Duodenal mucosa (tissue), 2 donors: ENCODE measurements around the gene COL4A6.

Experiments used
- H3K27ac ChIP-seq: one replicate; pipeline ENCODE4 v1.7.0; 2013; ENCODE audit warnings: low read depth, low read length
- H3K27me3 ChIP-seq, 2 donors: one replicate each; pipeline ENCODE4 v1.7.0; 2013; ENCODE audit warnings: low read length in 2 of 2, control low read depth in 1 of 2; ENCODE audit not compliant: insufficient read depth in 2 of 2, control insufficient read depth in 1 of 2
- H3K36me3 ChIP-seq, 2 donors: one replicate each; pipeline ENCODE4 v1.7.0; 2013; ENCODE audit warnings: low read length in 2 of 2, control low read depth in 1 of 2; ENCODE audit not compliant: insufficient read depth in 2 of 2, control insufficient read depth in 1 of 2
- H3K4me1 ChIP-seq, 2 donors: one replicate each; pipeline ENCODE4 v1.7.0; 2013; ENCODE audit warnings: low read length in 2 of 2, control low read depth in 1 of 2; ENCODE audit not compliant: insufficient read depth in 2 of 2, control insufficient read depth in 1 of 2
- H3K4me3 ChIP-seq, 2 donors: one replicate each; pipeline ENCODE4 v1.7.0; 2013; ENCODE audit warnings: low read length in 2 of 2, low read depth in 1 of 2
- H3K9ac ChIP-seq, 2 donors: one replicate each; pipeline ENCODE4 v1.7.0; 2013; ENCODE audit warnings: low read length in 2 of 2, low read depth in 1 of 2
- H3K9me3 ChIP-seq, 2 donors: one replicate each; pipeline ENCODE4 v1.7.0; 2013; ENCODE audit warnings: low read length in 2 of 2, control low read depth in 1 of 2; ENCODE audit not compliant: control insufficient read depth in 1 of 2

Gene COL4A6

DNA sequence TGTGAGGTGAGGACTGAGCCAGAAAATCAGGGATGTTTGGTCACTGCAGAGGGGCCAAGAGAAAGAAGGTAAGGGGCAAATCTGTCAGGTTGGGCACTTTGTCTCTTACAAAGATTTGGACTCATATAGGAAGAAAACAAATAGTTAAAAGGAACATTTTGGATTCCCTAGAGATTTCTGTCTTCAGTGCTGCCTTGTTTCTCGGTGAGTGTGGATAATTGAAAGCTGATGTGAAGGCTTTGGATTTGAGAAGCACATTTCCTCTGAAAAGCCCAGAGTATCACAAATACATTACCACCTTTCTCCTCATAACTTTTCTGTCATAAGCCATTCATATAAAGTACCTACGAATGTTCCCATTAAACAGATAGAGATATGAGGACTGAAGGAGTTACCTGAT, 239.2 kb downstream of the COL4A6 start:
- no peaks in the 10 kb centered on the region for H3K36me3 ChIP-seq
- no peaks in the 10 kb centered on the region for H3K27me3 ChIP-seq

DNA sequence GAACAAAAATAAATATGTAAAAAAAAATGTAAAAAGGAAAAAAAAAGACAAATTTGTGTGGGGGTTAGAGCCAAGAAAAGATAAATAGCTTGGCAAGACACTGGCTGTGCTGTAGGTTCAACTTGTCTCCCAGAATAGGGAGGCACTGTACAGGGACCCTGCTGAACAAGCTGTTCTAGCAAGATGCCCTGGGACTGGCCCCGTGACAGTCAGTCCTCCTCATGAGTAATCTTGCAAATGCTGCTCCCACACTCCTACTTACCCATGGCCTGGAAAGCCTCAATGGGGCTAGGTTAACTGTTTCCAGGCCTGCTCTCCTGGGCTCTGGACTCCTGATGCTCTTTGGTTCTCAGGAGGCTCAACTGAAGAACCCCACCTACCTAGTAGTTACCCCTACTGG, 239.8 kb downstream of the COL4A6 start:
- Histone ChIP-seq H3K27me3 (no peaks in the 10 kb centered on the region), H3K9ac (no peak overlapping the region), H3K27ac (no peak overlapping the region), H3K9me3 (no peaks in the 10 kb centered on the region), H3K4me1 (no peaks in the 10 kb centered on the region), H3K4me3 (no peak overlapping the region), H3K36me3 (no peaks in the 10 kb centered on the region)

More for the DNA sequence above, 239.2 kb downstream of the COL4A6 start:
- Histone ChIP-seq H3K9me3 (no peaks in the 10 kb centered on the region), H3K4me3 (no peak overlapping the region), H3K9ac (no peak overlapping the region), H3K4me1 (no peaks in the 10 kb centered on the region), H3K27ac (no peak overlapping the region)

DNA sequence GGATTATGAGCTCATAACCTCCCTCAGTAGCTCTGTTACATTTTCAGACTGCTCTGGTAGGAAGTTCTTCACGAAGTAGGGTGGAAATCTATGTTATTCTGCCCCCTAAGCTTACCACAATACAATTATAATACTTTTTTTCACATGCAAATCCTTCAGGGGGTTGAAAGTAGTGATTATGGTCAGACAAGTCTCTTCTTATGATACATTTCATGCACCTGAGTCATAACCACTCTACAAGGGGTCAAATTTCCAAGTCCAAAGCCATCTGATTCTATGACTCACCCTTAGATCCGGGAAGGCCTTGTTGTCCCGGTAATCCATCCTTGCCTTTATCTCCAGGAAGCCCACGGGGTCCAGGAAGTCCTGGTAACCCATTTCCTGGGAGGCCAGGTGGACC, 251.4 kb downstream of the COL4A6 start:
- H3K9ac ChIP-seq: no peak overlapping the region
- H3K9me3 ChIP-seq: no peaks in the 10 kb centered on the region
- H3K27me3 ChIP-seq: no peaks in the 10 kb centered on the region
- no peak overlapping the region for H3K27ac ChIP-seq
- H3K36me3 ChIP-seq: no peaks in the 10 kb centered on the region
- no peak overlapping the region for H3K4me3 ChIP-seq
- no peaks in the 10 kb centered on the region for H3K4me1 ChIP-seq

DNA sequence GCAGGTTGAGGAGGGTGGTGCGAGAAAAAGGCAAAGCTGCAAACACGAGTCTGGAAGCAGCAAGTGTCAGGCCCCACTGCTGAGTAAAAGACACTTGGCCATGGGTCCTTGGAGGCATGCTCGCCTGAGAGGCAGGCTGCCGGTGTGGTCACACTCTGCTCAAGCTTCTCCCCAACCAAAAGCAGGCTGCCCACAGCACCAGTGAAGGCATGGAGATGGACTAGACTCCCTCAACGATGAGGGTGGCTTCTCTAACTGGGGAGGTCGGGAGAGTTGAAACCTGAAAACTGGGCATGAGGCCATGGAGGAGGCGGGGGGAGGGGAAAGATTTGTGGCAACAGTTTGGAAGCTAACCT, 260.1 kb downstream of the COL4A6 start:
- H3K4me3 ChIP-seq: no peak overlapping the region
- H3K9ac ChIP-seq: no peak overlapping the region
- no peaks in the 10 kb centered on the region for H3K27me3 ChIP-seq
- no peak overlapping the region for H3K27ac ChIP-seq
- no peaks in the 10 kb centered on the region for H3K9me3 ChIP-seq
- no peaks in the 10 kb centered on the region for H3K4me1 ChIP-seq
- H3K36me3 ChIP-seq: no peaks in the 10 kb centered on the region

DNA sequence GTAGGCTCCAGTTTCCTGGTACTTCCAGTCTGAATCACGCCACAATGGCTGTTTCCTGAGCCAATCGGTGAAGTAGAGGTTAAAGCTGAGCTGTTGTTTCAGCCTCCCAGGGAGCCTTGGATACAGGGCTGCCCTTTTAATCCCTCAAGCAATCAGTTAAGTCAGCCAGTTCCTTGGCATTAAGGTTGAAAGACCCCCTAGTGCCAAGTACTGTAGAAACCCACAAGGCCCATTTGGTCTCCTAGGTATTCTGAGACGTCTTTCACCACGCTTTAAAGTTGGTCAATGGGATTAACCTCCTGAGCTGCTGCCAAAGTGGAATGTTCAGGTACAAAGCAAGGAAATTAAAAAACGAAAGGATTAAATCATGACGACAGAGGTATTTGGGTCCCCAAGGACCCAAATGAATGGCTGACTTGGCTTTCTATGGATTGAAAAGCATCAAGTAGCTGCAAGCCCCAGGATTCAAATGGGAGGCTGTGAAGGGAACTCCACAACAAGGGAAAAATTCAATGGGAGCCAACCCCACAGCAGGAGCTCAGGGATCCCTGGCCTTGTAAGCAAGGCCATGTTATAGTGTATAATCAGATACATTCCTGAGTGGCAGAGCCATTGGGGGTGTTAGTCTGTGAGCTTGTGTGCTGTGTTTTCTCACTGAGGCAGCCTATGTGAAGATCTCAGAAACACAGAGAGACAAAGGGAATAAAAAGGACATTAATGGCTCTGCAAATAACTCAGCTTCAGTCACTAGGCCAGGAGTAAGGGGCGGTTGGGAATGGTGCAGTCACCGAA, 260.7 kb downstream of the COL4A6 start:
- Histone ChIP-seq H3K9me3 (no peaks in the 10 kb centered on the region), H3K27me3 (no peaks in the 10 kb centered on the region), H3K4me1 (no peaks in the 10 kb centered on the region), H3K9ac (no peak overlapping the region), H3K4me3 (no peak overlapping the region), H3K27ac (no peak overlapping the region), H3K36me3 (no peaks in the 10 kb centered on the region)

DNA sequence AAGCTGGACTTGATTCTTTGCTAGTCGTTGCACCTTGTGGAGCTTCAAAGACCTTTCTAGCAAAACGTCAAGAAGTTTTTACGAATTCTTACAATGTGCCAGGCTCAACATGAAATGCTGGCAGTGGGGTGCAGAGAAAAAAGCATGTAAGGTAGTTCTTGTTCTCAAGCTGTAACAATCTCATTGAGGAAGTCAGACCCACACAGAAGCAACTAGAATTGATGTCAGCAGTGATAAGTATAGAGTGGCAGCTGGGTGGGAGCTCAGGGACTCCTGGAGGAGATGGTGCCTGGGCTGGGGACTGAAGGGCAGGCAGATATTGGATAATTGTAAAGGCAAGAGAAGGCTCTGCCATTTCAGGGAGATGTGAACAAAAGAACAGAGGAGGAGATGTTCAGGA, 264.3 kb downstream of the COL4A6 start:
- no peaks in the 10 kb centered on the region for H3K36me3 ChIP-seq
- no peaks in the 10 kb centered on the region for H3K27me3 ChIP-seq
- no peak overlapping the region for H3K27ac ChIP-seq
- no peaks in the 10 kb centered on the region for H3K9me3 ChIP-seq
- no peak overlapping the region for H3K4me3 ChIP-seq
- no peaks in the 10 kb centered on the region for H3K4me1 ChIP-seq
- no peak overlapping the region for H3K9ac ChIP-seq

DNA sequence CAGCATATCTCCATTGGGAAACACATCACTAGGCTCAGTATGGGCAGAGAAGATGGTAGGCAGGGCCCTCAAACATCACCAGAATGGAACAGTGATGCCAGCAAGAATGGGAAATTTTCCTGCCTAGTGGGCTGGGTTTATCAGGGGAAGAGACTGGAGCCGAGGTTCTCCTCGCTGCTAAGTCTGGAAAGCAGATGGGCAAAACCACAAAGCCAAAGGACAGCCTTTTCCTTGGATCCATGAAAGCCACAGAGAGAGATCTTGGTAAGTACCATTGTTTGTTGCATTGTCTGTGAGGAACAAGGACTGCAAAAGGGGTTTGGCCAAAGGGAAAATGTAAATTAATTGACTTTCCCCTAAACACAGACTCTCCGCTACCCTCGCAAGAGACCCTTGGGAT, 266.6 kb downstream of the COL4A6 start:
- Histone ChIP-seq H3K9me3 (no peaks in the 10 kb centered on the region), H3K4me1 (no peaks in the 10 kb centered on the region), H3K27ac (no peak overlapping the region), H3K36me3 (no peaks in the 10 kb centered on the region), H3K9ac (no peak overlapping the region), H3K27me3 (no peaks in the 10 kb centered on the region), H3K4me3 (no peak overlapping the region)

DNA sequence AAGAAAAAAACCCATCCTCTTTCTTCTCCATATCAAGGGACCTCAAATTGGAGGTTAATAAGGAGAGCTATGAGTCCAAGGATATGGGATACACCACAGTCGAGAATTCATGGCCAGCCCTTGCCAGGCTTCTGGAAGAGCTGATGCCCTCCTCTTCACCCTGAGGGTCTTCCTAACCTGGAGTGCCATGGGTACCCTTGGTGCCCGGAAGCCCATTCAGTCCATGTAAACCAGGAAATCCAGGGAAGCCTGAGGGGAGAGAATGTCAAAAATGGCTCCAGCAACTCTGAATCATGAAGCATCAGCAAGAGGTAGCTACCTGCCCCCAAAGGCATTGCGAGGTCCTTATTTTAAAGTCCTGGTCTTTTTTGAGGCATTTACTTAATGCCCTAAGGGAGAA, 268.5 kb downstream of the COL4A6 start:
- no peak overlapping the region for H3K4me3 ChIP-seq
- H3K4me1 ChIP-seq: no peaks in the 10 kb centered on the region
- H3K27ac ChIP-seq: no peak overlapping the region
- H3K9me3 ChIP-seq: no peaks in the 10 kb centered on the region
- no peaks in the 10 kb centered on the region for H3K27me3 ChIP-seq
- H3K36me3 ChIP-seq: no peaks in the 10 kb centered on the region
- H3K9ac ChIP-seq: no peak overlapping the region

DNA sequence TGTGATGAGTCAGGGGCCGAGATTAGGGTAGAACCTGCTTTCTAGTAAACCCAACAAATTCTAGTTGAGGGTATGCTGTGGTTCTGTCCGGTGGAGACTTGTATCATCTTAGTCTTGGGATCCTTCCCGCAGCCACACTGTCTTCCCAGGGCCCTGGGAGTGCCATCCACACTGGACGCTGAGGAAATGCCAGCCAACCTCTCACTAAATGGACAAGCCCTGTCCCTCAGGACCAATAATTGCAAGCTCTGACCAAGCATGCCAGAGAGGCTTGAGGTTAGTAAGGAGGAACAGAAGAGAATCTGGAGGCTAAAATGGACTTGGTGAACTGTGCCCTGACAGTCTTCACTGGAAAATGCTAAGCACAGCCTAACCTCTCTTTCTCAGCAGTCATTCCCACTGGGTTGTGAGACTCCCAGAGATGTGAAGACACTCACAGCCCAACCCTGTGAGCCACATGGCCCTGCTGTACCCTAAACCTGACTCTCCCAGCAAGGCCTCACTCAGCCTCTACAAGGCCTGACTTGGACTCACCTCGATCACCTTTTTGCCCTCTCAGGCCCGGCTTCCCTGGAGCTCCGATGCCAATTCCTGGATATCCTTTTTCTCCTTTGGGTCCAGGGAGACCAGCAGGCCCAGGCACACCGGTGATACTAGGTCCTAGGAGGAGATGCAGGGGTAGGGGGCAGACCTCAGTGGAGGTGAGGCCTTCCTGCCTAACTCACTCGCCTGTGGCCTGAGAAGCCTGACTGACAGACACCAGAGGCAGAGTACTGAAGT, 269.1 kb downstream of the COL4A6 start:
- no peaks in the 10 kb centered on the region for H3K9me3 ChIP-seq
- no peaks in the 10 kb centered on the region for H3K4me1 ChIP-seq
- H3K27ac ChIP-seq: no peak overlapping the region
- no peak overlapping the region for H3K4me3 ChIP-seq
- no peaks in the 10 kb centered on the region for H3K27me3 ChIP-seq
- no peaks in the 10 kb centered on the region for H3K36me3 ChIP-seq
- no peak overlapping the region for H3K9ac ChIP-seq

DNA sequence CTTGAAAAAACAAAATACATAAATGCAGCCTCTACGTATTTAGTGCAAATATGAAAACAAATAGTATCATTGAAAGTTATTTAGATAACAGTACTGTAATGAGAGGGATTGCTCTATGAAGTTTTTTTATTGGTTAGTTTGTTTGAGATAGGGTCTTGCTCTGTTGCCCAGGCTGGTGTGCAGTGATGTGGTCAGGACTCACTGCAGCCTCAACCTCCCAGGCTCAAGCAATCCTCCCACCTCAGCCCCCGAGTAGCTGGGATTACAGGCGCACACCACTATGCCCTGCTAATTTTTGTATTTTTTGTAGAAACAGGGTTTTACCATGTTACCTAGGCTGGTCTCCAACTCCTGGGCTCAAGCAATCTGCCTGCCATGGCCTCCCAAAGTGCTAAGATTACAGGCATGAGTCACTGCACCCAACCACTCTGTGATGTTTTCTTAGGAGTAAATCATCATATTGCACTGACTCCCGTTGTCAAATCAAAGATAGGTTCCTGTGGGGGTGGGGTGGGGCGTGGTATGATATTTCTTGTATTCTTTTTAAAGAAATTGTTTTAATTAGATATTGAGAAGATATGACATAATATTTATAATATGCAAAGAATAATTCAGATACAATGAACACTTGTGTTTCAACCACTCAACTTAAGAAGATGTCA, 270.9 kb downstream of the COL4A6 start:
- no peaks in the 10 kb centered on the region for H3K27me3 ChIP-seq
- no peak overlapping the region for H3K9ac ChIP-seq
- no peak overlapping the region for H3K27ac ChIP-seq
- H3K9me3 ChIP-seq: no peaks in the 10 kb centered on the region
- no peaks in the 10 kb centered on the region for H3K4me1 ChIP-seq
- no peak overlapping the region for H3K4me3 ChIP-seq
- H3K36me3 ChIP-seq: no peaks in the 10 kb centered on the region
